ENCODE data around the gene WNT7B.

The WNT7B gene

DNA sequence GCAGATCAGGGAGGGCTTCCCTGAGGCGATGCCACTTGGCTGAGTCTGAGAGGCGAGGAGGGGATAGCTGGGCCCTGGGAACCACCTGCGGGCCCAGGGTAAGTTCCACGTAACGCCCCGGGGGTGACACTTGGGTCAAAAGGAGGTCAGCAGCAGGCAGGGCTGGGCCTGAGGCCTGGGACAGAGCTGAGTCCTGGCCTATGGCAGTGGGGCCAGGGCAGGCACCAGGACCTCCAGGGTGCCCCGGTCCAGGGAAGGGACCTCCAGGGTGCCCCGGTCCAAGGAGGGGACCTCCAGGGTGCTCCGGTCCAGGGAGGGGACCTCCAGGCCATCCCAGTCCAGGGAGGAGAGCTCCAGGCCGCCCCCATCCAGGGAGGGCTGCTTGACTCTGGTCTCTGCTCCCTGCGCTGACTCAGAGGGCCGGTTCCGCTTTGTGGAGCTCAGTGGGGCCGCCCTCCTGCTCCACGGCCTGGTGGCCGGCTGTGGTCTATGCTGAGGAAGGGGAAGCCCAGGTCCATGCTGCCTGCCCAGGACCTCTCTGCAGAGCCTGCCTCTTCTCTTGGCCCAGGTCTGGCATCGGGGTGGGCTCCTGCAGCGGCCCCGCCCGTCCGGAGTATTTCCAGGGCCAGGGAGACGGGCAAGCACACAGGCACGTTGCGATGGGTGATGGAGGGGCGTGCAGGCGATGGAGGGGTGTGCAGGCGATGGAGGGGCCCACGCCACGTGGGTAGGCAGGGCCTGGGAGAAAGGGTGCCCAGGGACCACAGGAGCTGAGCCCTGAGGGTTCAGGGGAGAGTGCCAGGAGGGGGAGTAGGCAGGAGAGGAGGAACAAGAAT is 19.5 kb upstream of the WNT7B start:
- Mint-ChIP-seq H3K27me3 (peaks cover 11% of the 10 kb centered on the region), H3K9me3 (no peaks in the 10 kb centered on the region), H3K4me3 (peak overlapping the region; percentile 81), H3K27ac (peak overlapping the region; percentile 95), H3K36me3 (ENCODE audit: low read depth) (no peaks in the 10 kb centered on the region), H3K4me1 (ENCODE audit: low read depth) (peaks cover 75% of the 10 kb centered on the region)
- intact Hi-C loops (cut with micrococcal nuclease): loop anchor here (1.0 to 5.0 kb wide), 2 partner anchors 10 to 76 kb away; no protein-coding TSS in a partner anchor

DNA sequence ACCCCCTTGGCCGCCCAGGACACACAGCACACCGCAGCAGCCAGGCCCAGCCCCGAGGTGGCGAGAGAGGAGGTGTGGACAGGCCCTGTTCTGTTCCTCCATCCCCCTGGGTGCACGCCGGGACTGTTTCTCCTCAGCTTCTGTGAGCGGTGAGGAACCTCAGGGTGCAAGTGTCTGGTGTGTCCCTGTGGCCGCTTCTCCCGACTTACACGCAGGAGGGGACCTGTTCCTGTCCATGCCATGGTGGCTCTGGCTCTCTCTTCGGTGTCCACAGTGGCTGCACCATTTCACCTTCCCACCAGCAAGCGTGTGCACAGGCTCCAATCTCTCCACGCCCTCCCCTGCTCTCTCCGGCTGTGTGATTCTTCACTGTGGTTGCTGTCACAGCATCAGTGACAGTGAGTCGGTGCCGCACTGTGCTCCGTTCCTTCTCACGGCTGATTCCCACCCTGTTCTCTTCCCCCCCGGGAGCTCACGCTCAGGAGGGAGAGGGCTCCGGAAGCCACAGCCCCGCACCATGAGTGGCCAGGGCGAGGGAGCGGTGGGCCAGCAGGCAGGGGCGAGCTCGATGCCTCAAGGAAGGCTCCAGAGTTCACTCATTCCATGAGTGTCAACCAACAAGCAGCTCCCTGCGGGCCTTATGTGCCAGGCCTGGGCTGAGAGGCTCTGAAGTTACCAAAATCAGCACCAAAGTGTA is 18.6 kb upstream of the WNT7B start:
- intact Hi-C loops (cut with micrococcal nuclease): loop anchor here (1.0 to 5.0 kb wide), 2 partner anchors 77 to 121 kb away; no protein-coding TSS in a partner anchor
- peaks cover 66% of the 10 kb centered on the region for H3K4me1 Mint-ChIP-seq (ENCODE audit: low read depth)

DNA sequence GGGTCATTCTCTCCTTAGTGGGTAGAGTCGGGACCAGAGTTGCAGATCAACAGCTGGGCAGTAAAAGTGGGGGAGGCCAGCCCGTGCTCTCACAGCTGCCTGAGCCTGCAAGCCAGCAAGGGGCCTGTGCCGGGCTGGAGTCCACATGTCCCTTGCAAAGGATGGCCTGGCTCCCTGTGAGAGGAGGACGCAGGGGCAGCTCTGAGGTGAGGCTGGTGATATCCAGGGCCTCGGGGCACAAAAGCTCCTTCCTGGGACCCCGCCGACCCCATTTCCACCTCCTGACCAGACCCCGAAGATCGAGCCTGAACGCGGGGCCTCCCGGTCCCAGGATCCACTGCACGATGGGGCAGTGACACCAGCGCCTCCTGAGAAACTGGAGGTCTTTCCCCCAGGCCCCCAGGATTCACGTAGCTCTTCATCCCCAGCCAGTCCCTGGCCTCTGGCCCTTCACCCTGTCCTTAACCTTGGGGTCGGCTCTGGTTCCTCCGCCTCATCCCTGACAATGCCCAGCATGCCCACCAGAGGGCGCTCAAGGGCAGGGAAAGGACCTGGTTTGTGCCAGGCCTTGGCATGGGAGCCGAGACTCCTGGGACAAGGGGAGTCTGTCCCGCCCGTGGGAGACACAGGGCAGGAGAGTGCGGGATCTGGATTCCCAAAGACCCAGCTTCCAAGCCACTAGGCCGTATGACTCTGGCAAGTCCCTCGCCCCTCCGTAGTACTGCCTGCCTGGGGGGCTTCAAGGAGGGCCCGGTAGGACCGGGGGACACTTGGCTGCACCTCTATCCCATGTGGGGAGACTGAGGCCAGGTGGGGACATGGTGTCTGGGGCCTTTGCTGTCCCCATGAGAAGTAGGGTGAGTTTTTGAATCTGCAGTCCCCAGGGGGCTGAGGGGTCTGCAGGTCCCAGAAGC is 17.8 kb upstream of the WNT7B start:
- Mint-ChIP-seq H3K27ac (peak overlapping the region; percentile 95), H3K27me3 (peaks cover 11% of the 10 kb centered on the region), H3K4me3 (peak overlapping the region; percentile 41)

More for the DNA sequence above, 18.6 kb upstream of the WNT7B start:
- Mint-ChIP-seq H3K27me3 (peaks cover 11% of the 10 kb centered on the region), H3K4me3 (peak overlapping the region; percentile 58), H3K36me3 (ENCODE audit: low read depth) (no peaks in the 10 kb centered on the region), H3K9me3 (no peaks in the 10 kb centered on the region), H3K27ac (peak overlapping the region; percentile 95)

DNA sequence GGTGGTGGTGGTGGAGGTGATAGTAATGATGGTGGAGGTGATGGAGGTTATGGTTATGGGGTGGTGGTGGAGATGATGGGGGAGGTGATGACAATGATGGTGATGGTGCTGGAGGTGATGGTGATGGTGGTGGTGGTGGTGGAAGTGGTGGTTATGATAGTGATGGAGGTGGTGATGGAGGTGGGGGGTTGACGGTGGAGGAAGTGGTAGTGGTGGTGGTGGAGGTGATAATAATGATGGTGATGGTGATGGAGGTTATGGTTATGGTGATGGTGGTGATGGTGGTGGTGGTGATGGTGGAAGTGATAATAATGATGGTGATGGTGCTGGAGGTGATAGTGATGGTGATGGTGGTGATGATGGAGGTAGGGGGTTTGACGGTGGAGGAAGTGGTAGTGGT is 16.9 kb upstream of the WNT7B start:
- intact Hi-C loops (cut with micrococcal nuclease): loop anchor here (5.0 kb wide), 1 partner anchor 323 kb away; no protein-coding TSS in a partner anchor
- H3K36me3 Mint-ChIP-seq (ENCODE audit: low read depth): no peaks in the 10 kb centered on the region
- H3K4me3 Mint-ChIP-seq: no peak overlapping the region
- H3K27me3 Mint-ChIP-seq: peaks cover 12% of the 10 kb centered on the region
- no peaks in the 10 kb centered on the region for H3K9me3 Mint-ChIP-seq
- H3K27ac Mint-ChIP-seq: no peak overlapping the region
- peaks cover 51% of the 10 kb centered on the region for H3K4me1 Mint-ChIP-seq (ENCODE audit: low read depth)

More for the DNA sequence above, 17.8 kb upstream of the WNT7B start:
- intact Hi-C loops (cut with micrococcal nuclease): loop anchor here (1.0 to 5.0 kb wide), 3 partner anchors 78 to 323 kb away; no protein-coding TSS in a partner anchor
- H3K4me1 Mint-ChIP-seq (ENCODE audit: low read depth): peaks cover 60% of the 10 kb centered on the region
- H3K9me3 Mint-ChIP-seq: no peaks in the 10 kb centered on the region
- H3K36me3 Mint-ChIP-seq (ENCODE audit: low read depth): no peaks in the 10 kb centered on the region

DNA sequence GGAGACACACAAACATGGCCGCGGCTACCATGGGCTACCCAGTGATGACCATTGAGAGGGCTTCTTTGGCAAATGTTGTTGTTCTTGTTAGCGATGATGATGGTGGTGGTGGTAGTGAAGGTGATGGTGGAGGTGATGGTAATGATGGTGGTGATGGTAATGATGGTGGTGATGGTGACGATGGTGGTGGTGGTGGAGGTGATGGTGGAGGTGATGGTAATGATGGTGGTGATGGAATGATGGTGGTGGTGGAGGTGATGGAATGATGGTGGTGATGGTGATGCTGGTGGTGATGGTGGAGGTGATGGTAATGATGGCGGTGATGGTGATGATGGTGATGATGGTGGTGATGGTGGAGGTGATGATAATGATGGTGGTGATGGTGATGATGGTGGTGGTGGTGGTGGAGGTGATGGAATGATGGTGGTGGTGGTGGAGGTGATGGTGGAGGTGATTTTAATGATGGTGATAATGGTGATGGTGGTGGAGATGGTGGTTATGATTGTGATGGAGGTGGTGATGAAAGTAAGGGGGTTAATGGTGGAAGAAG is 16.3 kb upstream of the WNT7B start:
- H3K27ac Mint-ChIP-seq: peak overlapping the region; percentile 40
- H3K9me3 Mint-ChIP-seq: no peaks in the 10 kb centered on the region
- H3K4me3 Mint-ChIP-seq: no peak overlapping the region
- peaks cover 45% of the 10 kb centered on the region for H3K4me1 Mint-ChIP-seq (ENCODE audit: low read depth)
- intact Hi-C loops (cut with micrococcal nuclease): loop anchor here (5.0 kb wide), 1 partner anchor 324 kb away; no protein-coding TSS in a partner anchor
- H3K36me3 Mint-ChIP-seq (ENCODE audit: low read depth): no peaks in the 10 kb centered on the region
- H3K27me3 Mint-ChIP-seq: peaks cover 16% of the 10 kb centered on the region

DNA sequence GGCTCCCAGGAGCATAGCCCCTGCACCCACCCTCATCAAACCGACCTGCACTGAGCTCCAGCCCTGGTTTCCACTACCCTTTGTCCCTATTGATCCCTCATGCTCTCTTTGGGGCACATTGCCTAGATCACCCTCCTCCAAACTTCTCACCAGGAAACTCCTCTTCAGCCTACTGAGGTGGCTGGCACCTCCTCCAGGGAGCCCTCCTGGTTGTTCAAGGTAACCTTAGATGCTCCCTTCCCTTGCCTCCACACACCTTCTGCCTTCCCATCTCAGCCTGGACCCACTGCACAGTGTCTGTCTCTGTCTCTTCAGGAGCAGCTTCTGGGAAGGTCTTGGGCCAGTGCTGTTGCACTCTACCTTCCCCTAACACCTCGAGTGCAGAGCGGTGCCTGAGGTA is 15.8 kb upstream of the WNT7B start:
- intact Hi-C loops (cut with micrococcal nuclease): loop anchor here (5.0 kb wide), 1 partner anchor 325 kb away; no protein-coding TSS in a partner anchor

DNA sequence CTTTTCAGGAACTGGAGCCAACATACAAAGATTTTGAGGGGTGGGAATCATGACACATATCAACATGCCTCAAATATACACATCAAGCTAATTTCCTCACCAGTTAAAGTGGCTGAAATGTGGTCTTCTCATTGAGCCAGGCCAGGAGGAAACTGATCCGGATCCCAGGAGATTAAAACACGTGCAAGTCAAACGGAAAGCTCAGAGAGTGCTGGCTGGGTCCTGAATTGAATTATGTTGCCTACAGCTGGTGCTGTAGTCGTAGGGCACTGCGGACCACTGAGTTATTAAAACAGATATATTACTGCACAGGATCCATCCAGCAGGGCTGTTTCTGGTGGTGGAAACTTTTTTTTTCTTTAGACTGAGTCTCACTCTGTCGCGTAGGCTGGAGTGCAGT is 14.1 kb upstream of the WNT7B start:
- intact Hi-C loops (cut with micrococcal nuclease): loop anchor here (5.0 kb wide), 1 partner anchor 326 kb away; no protein-coding TSS in a partner anchor
- Mint-ChIP-seq H3K4me3 (no peak overlapping the region), H3K4me1 (ENCODE audit: low read depth) (peaks cover 25% of the 10 kb centered on the region), H3K9me3 (peaks cover 1% of the 10 kb centered on the region), H3K27me3 (peaks cover 23% of the 10 kb centered on the region), H3K27ac (no peak overlapping the region), H3K36me3 (ENCODE audit: low read depth) (no peaks in the 10 kb centered on the region)

More for the DNA sequence above, 15.8 kb upstream of the WNT7B start:
- peak overlapping the region; percentile 40 for H3K27ac Mint-ChIP-seq
- H3K4me1 Mint-ChIP-seq (ENCODE audit: low read depth): peaks cover 40% of the 10 kb centered on the region
- no peaks in the 10 kb centered on the region for H3K36me3 Mint-ChIP-seq (ENCODE audit: low read depth)
- H3K4me3 Mint-ChIP-seq: no peak overlapping the region
- H3K27me3 Mint-ChIP-seq: peaks cover 17% of the 10 kb centered on the region
- H3K9me3 Mint-ChIP-seq: no peaks in the 10 kb centered on the region

DNA sequence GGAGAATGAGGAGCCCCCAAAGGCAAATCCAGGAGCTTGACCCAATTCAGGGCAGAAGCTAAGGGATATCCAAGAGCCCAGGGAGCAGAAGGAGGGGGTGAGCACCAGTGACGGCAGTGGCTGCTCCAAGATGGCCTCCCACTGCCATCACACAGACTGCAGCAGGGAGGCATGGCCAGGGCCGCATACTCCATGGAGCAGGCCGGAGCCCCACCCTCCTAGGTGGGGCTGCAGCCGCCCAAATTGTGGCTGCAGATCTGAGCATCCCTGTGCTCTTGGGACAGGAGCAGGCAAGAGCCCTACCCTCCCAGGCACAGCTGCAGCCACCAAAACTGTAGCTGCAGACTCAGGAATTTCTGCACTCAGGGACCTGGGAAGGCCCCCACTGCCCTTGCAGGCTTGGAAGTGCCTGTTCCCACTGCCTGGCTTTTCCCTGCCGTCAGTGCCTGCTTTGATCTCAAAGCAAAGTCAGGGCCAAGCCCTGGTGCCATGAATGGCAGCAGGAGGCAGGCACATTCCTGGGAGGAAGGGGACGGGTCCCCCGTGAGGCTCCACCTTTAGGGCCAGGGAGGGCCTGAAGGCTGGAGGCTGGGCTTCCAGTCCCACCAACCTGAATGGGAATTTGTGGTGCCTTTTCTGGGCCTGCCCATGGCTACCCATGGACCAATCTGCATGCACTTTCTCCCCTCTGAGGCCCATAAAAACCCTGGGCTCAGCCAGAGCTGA is 10.3 kb upstream of the WNT7B start:
- Mint-ChIP-seq H3K36me3 (ENCODE audit: low read depth) (no peaks in the 10 kb centered on the region), H3K9me3 (peaks cover 15% of the 10 kb centered on the region), H3K27me3 (peaks cover 31% of the 10 kb centered on the region), H3K4me3 (no peak overlapping the region), H3K4me1 (ENCODE audit: low read depth) (peaks cover 6% of the 10 kb centered on the region), H3K27ac (no peak overlapping the region)
- intact Hi-C loops (cut with micrococcal nuclease): no loop called here

DNA sequence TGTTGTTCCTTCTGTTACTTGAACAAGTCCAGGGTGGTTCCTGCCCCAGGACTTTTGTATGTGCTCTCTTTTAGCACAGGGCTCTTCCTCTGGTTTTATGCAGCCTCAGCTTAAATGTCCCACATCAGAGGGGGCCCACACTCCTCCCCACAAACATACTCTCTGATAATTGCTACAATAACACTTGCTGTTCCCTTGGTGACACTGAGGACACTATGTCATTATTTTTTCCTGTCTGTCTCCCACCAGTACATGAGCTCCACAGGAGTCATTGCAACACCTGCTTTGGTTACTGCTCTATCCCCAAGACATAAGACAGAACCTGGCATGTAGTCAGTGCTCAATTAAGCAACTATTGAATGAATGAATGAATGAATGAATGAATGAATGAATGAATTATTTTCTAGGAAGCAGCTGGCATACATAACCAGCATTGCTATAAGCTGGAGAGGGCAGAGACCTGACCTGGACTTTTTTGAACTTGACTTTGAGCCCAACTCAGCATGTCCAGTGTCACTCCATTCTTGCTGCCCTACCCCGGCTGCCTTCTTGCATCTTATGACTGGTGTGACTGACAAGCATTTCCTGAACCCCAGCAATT is 7.5 kb upstream of the WNT7B start:
- intact Hi-C loops (cut with micrococcal nuclease): no loop called here
- no peaks in the 10 kb centered on the region for H3K36me3 Mint-ChIP-seq (ENCODE audit: low read depth)
- peaks cover 28% of the 10 kb centered on the region for H3K27me3 Mint-ChIP-seq
- peaks cover 15% of the 10 kb centered on the region for H3K9me3 Mint-ChIP-seq
- no peak overlapping the region for H3K4me3 Mint-ChIP-seq
- H3K4me1 Mint-ChIP-seq (ENCODE audit: low read depth): peaks cover 6% of the 10 kb centered on the region
- no peak overlapping the region for H3K27ac Mint-ChIP-seq

DNA sequence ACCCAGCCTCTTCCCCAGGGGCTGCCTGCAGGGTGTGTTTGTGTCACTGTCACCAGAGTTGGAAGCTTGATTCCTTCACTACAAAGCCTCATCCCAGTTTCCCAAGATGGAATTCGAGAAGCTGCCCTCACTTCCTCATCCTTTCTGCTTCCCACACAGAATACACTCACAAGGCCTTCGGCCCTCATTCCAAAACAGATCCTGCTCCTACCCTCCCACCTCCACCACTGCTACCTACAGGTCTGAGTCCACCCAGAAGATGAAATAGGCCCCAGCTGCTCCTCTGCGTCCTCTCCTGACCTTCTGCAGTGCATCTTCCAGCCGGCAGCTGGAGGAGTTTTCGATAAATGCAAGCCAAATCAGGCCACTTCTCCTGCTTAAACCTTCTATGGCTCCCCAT is 6.8 kb upstream of the WNT7B start:
- H3K36me3 Mint-ChIP-seq (ENCODE audit: low read depth): no peaks in the 10 kb centered on the region
- H3K9me3 Mint-ChIP-seq: peaks cover 15% of the 10 kb centered on the region
- H3K27ac Mint-ChIP-seq: no peak overlapping the region
- H3K27me3 Mint-ChIP-seq: peaks cover 27% of the 10 kb centered on the region
- no peak overlapping the region for H3K4me3 Mint-ChIP-seq
- intact Hi-C loops (cut with micrococcal nuclease): no loop called here
- peaks cover 6% of the 10 kb centered on the region for H3K4me1 Mint-ChIP-seq (ENCODE audit: low read depth)

DNA sequence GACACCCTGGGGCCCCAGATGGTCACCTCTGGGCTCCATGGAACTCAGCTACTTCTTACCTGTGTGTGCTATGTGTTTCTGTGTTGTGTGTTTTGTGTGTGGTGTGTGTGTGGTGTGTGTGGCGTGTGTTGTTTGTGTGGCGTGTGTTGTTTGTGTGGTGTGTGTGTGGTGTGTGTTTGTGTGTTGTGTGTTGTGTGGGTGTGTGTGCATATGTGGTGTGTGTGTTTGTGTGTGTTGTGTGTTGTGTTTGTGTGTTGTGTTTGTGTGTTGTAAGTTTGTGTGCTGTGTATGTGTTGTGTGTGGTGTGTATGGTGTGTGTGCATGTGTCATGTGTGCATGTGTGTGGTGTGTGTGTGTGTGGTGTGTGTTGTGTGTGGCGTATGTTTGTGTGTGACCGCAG is 3.8 kb upstream of the WNT7B start:
- H3K27ac Mint-ChIP-seq: no peak overlapping the region
- no peak overlapping the region for H3K4me3 Mint-ChIP-seq
- intact Hi-C loops (cut with micrococcal nuclease): no loop called here
- no peaks in the 10 kb centered on the region for H3K36me3 Mint-ChIP-seq (ENCODE audit: low read depth)
- H3K9me3 Mint-ChIP-seq: peaks cover 10% of the 10 kb centered on the region
- peaks cover 6% of the 10 kb centered on the region for H3K4me1 Mint-ChIP-seq (ENCODE audit: low read depth)
- H3K27me3 Mint-ChIP-seq: peaks cover 27% of the 10 kb centered on the region

DNA sequence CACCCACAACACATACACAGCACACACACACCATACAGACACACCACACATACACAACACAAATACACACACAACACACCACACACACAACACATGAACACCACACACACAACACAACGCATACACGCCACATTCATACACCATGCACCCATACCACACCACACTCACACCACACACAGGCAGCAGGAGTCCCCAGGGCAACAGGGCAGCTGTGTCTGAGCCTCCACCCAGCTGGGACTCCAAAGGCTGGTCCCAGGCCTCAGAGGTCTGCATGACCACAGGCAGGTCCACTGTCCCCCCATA is 3.3 kb upstream of the WNT7B start:
- H3K27ac Mint-ChIP-seq: no peak overlapping the region
- peaks cover 5% of the 10 kb centered on the region for H3K9me3 Mint-ChIP-seq
- H3K36me3 Mint-ChIP-seq (ENCODE audit: low read depth): no peaks in the 10 kb centered on the region
- H3K4me1 Mint-ChIP-seq (ENCODE audit: low read depth): peaks cover 6% of the 10 kb centered on the region
- intact Hi-C loops (cut with micrococcal nuclease): no loop called here
- H3K27me3 Mint-ChIP-seq: peaks cover 32% of the 10 kb centered on the region
- H3K4me3 Mint-ChIP-seq: no peak overlapping the region
